Glomerular visceral epithelial cell (primary cell): ENCODE results near the gene TENT4A.

ENCODE experiments used
- DNase-seq: peaks from one replicate; pipeline ENCODE4 v3.0.0-alpha.2; 2016; ENCODE audit errors: extremely low spot score

The TENT4A gene

DNA sequence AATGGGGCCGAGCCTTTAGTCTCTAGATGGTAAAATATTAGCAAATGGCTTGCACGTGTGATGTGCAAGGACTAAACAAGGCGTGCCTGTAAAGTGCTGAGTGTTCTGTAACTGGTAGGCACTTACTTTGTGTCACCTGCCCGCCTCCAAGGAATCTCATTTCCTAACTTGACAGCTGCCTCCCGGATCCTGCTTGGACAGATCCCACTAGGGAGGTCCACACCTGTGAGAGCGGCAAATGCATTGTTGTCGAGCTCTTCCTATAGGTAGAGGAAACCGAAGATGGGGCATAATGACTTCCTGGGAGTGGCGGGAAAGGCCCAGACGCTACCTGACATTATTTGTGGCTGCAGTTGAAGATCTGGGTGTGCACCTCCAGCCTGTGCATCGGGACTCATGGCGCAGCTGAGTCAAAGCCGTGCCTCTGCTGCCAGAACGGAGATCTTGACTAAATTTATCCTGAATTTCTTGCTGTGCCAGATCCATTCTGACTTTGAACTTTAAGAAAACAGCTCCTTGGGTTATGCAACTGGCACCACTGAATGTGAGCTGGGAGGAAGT, 79.8 kb downstream of the TENT4A start:
- no peak for DNase-seq

DNA sequence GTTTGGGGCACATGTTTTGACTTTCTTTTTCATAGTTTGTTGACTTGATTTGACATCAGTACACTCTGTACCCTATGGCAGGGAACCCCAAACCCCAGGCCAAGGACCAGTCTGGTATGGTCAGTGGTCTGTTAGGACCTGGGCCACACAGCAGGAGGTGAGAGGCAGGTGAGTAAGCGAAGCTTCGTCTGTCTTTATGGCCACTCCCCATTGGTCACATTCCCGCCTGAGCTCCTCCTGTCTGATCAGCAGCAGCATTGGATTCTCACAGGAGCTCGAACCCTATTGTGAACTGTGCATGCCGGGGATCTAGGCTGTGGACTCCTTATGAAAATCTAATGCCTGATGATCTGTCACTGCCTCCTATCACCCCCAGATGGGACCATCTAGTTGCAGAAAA, 88.0 kb downstream of the TENT4A start:
- no peak for DNase-seq

DNA sequence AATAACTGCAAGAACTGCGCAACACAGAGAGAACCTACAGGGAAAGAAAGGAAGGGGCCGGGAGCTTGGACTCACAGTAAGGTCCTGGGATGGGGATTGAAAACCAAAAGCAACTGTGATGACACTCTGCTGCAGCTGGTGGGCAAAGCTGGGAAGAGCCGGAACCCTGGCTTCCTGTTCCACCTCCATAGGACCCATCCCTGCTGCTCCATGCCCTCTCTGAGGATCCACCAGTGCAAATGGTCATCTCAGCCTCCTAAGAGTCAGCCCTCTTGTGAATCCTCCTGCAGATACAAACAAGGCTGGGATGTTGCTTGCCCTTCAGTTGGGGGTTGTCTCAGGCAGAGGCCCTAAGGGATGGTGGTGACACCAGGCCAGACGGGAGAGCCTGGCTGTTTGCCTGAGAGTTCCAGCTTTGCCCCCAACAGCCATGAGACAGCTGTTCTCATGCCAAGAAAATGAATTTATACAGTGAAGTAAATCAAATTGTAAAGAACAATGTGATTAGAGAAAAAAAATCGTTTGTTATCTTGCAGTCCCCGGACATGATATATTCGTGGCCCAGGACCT, 90.8 kb downstream of the TENT4A start:
- DNase-seq = no peak

DNA sequence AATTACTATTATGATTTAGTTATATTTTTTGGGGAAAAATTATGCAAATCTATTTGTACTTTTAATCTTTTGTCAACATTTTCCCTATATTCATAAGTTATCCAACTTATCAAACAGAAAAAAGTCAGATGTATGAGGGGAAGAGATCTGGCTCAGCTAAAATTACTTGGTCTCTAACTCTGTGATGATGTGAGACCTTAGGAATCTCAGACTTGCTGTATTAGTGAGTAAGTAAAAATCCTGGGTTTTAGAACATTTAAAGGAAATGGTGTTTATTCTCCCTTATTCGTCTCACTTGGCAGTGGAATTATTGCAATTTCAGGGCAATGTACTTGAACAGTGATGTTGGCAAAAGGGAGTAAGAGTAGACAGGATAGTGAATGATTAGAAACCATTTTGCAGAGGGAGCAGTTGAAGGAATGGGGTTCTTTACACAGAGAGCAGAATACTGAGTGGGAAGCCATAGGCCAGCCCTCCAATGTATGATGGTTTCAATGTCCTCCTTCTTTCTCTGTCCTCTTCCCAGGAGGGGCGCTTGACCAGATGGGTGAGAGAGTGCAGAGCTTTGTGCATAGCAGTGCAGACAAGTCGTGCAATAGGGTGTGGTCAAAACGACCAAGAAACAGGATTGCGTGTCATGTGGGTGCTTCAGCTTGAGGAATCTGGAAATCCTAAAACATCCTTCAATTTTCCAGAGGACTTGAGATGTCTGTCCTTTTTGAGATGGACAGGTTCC, 91.7 kb downstream of the TENT4A start:
- no peak for DNase-seq

DNA sequence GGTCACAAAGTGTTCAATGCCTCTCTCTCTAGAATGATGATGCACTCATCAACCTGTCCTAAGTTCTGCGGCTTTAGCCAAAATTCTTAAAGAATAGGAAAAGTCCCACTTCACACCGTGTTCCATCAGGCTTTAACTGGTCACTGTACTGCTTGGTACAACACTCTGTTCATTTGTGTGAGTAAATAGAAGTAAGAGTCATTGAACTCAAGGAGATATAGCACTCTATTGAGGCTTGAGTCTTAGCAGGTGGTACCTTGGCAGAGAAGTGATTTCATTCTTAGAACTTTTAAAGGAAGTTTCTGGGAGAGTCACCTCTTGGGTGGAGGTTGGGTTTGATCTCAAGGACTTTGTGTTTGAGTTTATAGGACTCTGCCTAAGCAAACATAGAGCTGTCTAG, 92.6 kb downstream of the TENT4A start:
- no peak for DNase-seq
